HepG2 (cell line): ENCODE results near the gene PEX11A. TPM values are rescaled to one million over a fixed set of nuclear protein-coding genes. Genes with fewer than 3 reads are reported as not detected.
A peak's percentile ranks its signal among the peaks of the same experiment; 100 is the strongest.

Source experiments
- BCLAF1 ChIP-seq: fragments of 450-650 bp; IDR thresholded peaks from 2 replicates; pipeline ENCODE4 v1.6.1; 2017; ENCODE audit warnings: mild to moderate bottlenecking
- FUBP1 ChIP-seq: sonication (generic); formaldehyde crosslinking; IDR thresholded peaks from 2 replicates; pipeline ENCODE4 v1.5.1; 2020; ENCODE audit warnings: missing genetic modification reagents, mild to moderate bottlenecking, borderline replicate concordance
- LCORL ChIP-seq, 2 experiments: fragments of 450-650 bp in 1 of 2; sonication (generic) in 1 of 2; formaldehyde crosslinking in 1 of 2; IDR thresholded peaks; 2 replicates each; pipeline versions ENCODE4 v1.5.0 to v1.6.1; 2017 to 2020; ENCODE audit warnings: antibody characterized with exemption in 1 of 2, missing genetic modification reagents in 1 of 2
- NFYC ChIP-seq: IDR thresholded peaks from 2 replicates; pipeline ENCODE4 v1.6.1; 2016; ENCODE audit warnings: missing genetic modification reagents, missing compliant biosample characterization
- SALL1 ChIP-seq: sonication (generic); formaldehyde crosslinking; IDR thresholded peaks from 2 replicates; pipeline ENCODE4 v1.8.0; 2022; ENCODE audit warnings: mild to moderate bottlenecking, missing genetic modification reagents
- SNAPC4 ChIP-seq: sonication (generic); formaldehyde crosslinking; IDR thresholded peaks from 2 replicates; pipeline ENCODE4 v1.4.0; 2020; ENCODE audit warnings: mild to moderate bottlenecking, missing genetic modification reagents
- STAG1 ChIP-seq: sonication (generic); formaldehyde crosslinking; IDR thresholded peaks from 2 replicates; pipeline ENCODE4 v1.4.0; 2020; ENCODE audit warnings: missing genetic modification reagents
- ZFP91 ChIP-seq: sonication (generic); formaldehyde crosslinking; IDR thresholded peaks from 2 replicates; pipeline ENCODE4 v1.9.0; 2022; ENCODE audit warnings: missing genetic modification reagents, mild to moderate bottlenecking, borderline replicate concordance
- ZNF180 ChIP-seq: sonication (generic); formaldehyde crosslinking; IDR thresholded peaks from 2 replicates; pipeline ENCODE4 v1.4.0; 2020; ENCODE audit warnings: low read depth, missing genetic modification reagents, borderline replicate concordance
- ZNF33A ChIP-seq: sonication (generic); formaldehyde crosslinking; IDR thresholded peaks from 2 replicates; pipeline ENCODE4 v1.5.1; 2020; ENCODE audit warnings: missing genetic modification reagents, mild to moderate bottlenecking, moderate library complexity, borderline replicate concordance
- ZNF44 ChIP-seq: sonication (generic); formaldehyde crosslinking; IDR thresholded peaks from 2 replicates; pipeline ENCODE4 v1.5.1; 2020; ENCODE audit warnings: mild to moderate bottlenecking, missing genetic modification reagents
- ZNF512 ChIP-seq: sonication (generic); formaldehyde crosslinking; IDR thresholded peaks from 2 replicates; pipeline ENCODE4 v1.4.0; 2020; ENCODE audit warnings: mild to moderate bottlenecking, missing genetic modification reagents
- ZNF616 ChIP-seq: sonication (generic); formaldehyde crosslinking; IDR thresholded peaks from 2 replicates; pipeline ENCODE4 v1.5.0; 2020; ENCODE audit warnings: low read depth, mild to moderate bottlenecking, missing genetic modification reagents
- ZNF644 ChIP-seq: IDR thresholded peaks from 2 replicates; pipeline ENCODE4 v1.6.1; 2016; ENCODE audit warnings: low read depth
- ZNF740 ChIP-seq: sonication (generic); formaldehyde crosslinking; IDR thresholded peaks from 2 replicates; pipeline ENCODE4 v1.4.0; 2020; ENCODE audit warnings: missing genetic modification reagents
- polyA plus RNA-seq, 8 experiments: library from polyadenylated mRNA; depleted of rRNA in 3 of 8; stranded (reverse) in 7 of 8; unstranded in 1 of 8; fragments of >200 nt; fragmentation: Illumina TruSeq in 4 of 8; extraction: Trizol in 4 of 8; gene quantifications; 2 replicates each; pipeline versions ENCODE4 v1.2.1 to v1.2.3, GENCODE V29; 2011 to 2016; ENCODE audit warnings: low read depth in 4 of 8, missing spikeins in 1 of 8, mixed read lengths in 1 of 8; ENCODE audit not compliant: insufficient read depth in 1 of 8
- total RNA-seq, 5 experiments: library from RNA; depleted of rRNA; stranded (reverse); fragments of >200 nt; fragmentation: Illumina TruSeq; extraction: Trizol; gene quantifications; 2 replicates each; pipeline ENCODE4 v1.2.3, GENCODE V29; 2016; ENCODE audit warnings: low read depth in 1 of 5

The PEX11A gene
- total and polyA plus RNA-seq, 2 of the 13 experiments (the other 11 are each of a cell fraction or from before 2014, with no cell fraction given) = 9.9 to 15.1 TPM

GRCh38 chr15:89680282-89680873, 10.2 kb downstream of the PEX11A start (continued):
- TF ChIP-seq ZNF180 (no peak), BCLAF1 (no peak), NFYC (no peak), LCORL (IDR thresholded peaks at IDR 0.05) (no peak), LCORL (CRISPR knock-in tag; IDR thresholded peaks at IDR 0.05) (peak; percentile 85; the same call in 1 of the 2 replicates), ZNF740 (CRISPR knock-in tag) (no peak), FUBP1 (CRISPR knock-in tag) (no peak), ZNF616 (CRISPR knock-in tag) (no peak), STAG1 (CRISPR knock-in tag) (no peak), ZNF512 (no peak), ZFP91 (CRISPR knock-in tag) (no peak), SNAPC4 (CRISPR knock-in tag) (no peak), ZNF33A (CRISPR knock-in tag) (no peak), SALL1 (CRISPR knock-in tag) (peak; percentile 87), ZNF44 (CRISPR knock-in tag) (no peak), ZNF644 (CRISPR knock-in tag) (no peak)
